ENCODE results near the gene KLHL4. TPM values are rescaled to one million over a fixed set of nuclear protein-coding genes. Genes with fewer than 3 reads are reported as not detected.

The KLHL4 gene
- polyA plus RNA-seq, 1 donor (not counting 4 experiments of a cell fraction or from before 2014, with no cell fraction given): 3.7 TPM

GRCh38 chrX:87518504-87518903 lies 902 bp downstream of the KLHL4 start:
- no peaks in the 10 kb centered on the region for H3K36me3 ChIP-seq (ENCODE audit: control insufficient read depth in 2 of 2, extremely low read depth in 1 of 2, insufficient read depth in 2 of 2, low read length in 2 of 2)
- H3K4me3 ChIP-seq (ENCODE audit: control insufficient read depth in 2 of 3, extremely low read depth in 1 of 3, insufficient read depth in 2 of 3, low read depth in 1 of 3, low read length in 3 of 3): peak overlapping the region in 1 of 3 experiments; percentile 33
- H2AFZ ChIP-seq (ENCODE audit: control insufficient read depth, low read length): no peak overlapping the region
- FAIRE-seq: no peak
- no peaks in the 10 kb centered on the region for H3K4me1 ChIP-seq (ENCODE audit: control insufficient read depth, extremely low read depth, insufficient read depth, low read length)
- no peak for DNase-seq (ENCODE audit: low read depth, low spot score)
- H4K20me1 ChIP-seq (ENCODE audit: control insufficient read depth, extremely low read depth, insufficient read depth, low read length): no peaks in the 10 kb centered on the region
- dilution Hi-C loops (cut with MboI; ENCODE audit: extremely low pct_ligation_motif_present, low sequenced_read_pairs): no loop called here
- H3K9me1 ChIP-seq (ENCODE audit: control insufficient read depth, extremely low read depth, insufficient read depth, low read length): no peaks in the 10 kb centered on the region
- H3K27ac ChIP-seq (ENCODE audit: control insufficient read depth, insufficient read depth, low read length): no peak overlapping the region
- H3K27me3 ChIP-seq (ENCODE audit: control insufficient read depth, extremely low read depth, insufficient read depth, low read length): no peaks in the 10 kb centered on the region
- TF ChIP-seq EZH2 (IDR thresholded peaks at IDR 0.05; ENCODE audit: low read length) (no peak), CTCF (optimal IDR thresholded peaks at IDR 0.05 in 1 of 3, IDR thresholded peaks at IDR 0.05 in 1 of 3, conservative IDR thresholded peaks at IDR 0.05 in 1 of 3; ENCODE audit: extremely low read depth in 1 of 3, insufficient read depth in 2 of 3, low read length in 3 of 3) (no peak)
- H3K4me2 ChIP-seq (ENCODE audit: control insufficient read depth, extremely low read depth, insufficient read depth, low read depth, low read length): no peak overlapping the region
- no peaks in the 10 kb centered on the region for H3K9me3 ChIP-seq (ENCODE audit: control insufficient read depth, low read depth, low read length)
- no peak overlapping the region for H3K9ac ChIP-seq (ENCODE audit: control insufficient read depth, extremely low read depth, insufficient read depth, low read length)
- H3K79me2 ChIP-seq (ENCODE audit: control insufficient read depth, insufficient read depth, low read length): no peaks in the 10 kb centered on the region

DNA sequence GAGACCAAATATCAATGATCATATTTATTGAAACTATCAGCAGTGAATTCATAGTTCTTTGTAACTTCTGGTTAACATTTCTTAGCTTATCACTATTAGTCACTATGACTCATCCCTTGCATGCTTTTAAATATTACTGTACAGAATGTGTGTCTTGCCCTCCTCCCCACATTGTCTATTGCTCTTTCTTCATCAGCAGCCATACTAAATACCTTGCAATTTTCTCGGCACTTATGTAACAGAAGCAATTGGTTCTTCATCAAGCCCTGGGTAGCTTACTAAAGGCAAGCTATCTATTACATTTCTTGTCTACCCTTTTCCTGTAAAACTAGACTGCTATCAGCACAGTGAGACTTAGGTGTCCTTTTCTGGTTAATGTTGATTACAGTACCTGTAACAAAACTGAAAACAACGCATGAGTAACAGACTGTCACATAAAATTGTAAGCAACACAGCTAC lies 8.2 kb downstream of the KLHL4 start:
- Histone ChIP-seq H3K27me3 (ENCODE audit: control insufficient read depth, extremely low read depth, insufficient read depth, low read length) (no peaks in the 10 kb centered on the region), H3K9me1 (ENCODE audit: control insufficient read depth, extremely low read depth, insufficient read depth, low read length) (no peaks in the 10 kb centered on the region), H3K4me3 (ENCODE audit: control insufficient read depth in 2 of 3, extremely low read depth in 1 of 3, insufficient read depth in 2 of 3, low read depth in 1 of 3, low read length in 3 of 3) (no peak overlapping the region), H3K9me3 (ENCODE audit: control insufficient read depth, low read depth, low read length) (no peaks in the 10 kb centered on the region), H3K36me3 (ENCODE audit: control insufficient read depth in 2 of 2, extremely low read depth in 1 of 2, insufficient read depth in 2 of 2, low read length in 2 of 2) (no peaks in the 10 kb centered on the region), H3K79me2 (ENCODE audit: control insufficient read depth, insufficient read depth, low read length) (no peaks in the 10 kb centered on the region), H3K4me2 (ENCODE audit: control insufficient read depth, extremely low read depth, insufficient read depth, low read depth, low read length) (no peak overlapping the region), H3K4me1 (ENCODE audit: control insufficient read depth, extremely low read depth, insufficient read depth, low read length) (no peaks in the 10 kb centered on the region), H3K27ac (ENCODE audit: control insufficient read depth, insufficient read depth, low read length) (no peak overlapping the region), H4K20me1 (ENCODE audit: control insufficient read depth, extremely low read depth, insufficient read depth, low read length) (no peaks in the 10 kb centered on the region), H2AFZ (ENCODE audit: control insufficient read depth, low read length) (peak overlapping the region; percentile 8), H3K9ac (ENCODE audit: control insufficient read depth, extremely low read depth, insufficient read depth, low read length) (no peak overlapping the region)
- DNase-seq (ENCODE audit: low read depth, low spot score) (no peak), FAIRE-seq (no peak)
- TF ChIP-seq EZH2 (IDR thresholded peaks at IDR 0.05; ENCODE audit: low read length) (no peak), CTCF (optimal IDR thresholded peaks at IDR 0.05 in 1 of 3, IDR thresholded peaks at IDR 0.05 in 1 of 3, conservative IDR thresholded peaks at IDR 0.05 in 1 of 3; ENCODE audit: extremely low read depth in 1 of 3, insufficient read depth in 2 of 3, low read length in 3 of 3) (no peak)
- dilution Hi-C loops (cut with MboI; ENCODE audit: extremely low pct_ligation_motif_present, low sequenced_read_pairs): no loop called here

All from keratinocyte (primary cell).